GM10847 (cell line): ENCODE measurements around the gene SLC46A3.

Experiments
- POLR2A ChIP-seq: IDR thresholded peaks from 2 replicates; pipeline ENCODE4 v1.6.1; 2011; ENCODE audit not compliant: insufficient read length; ENCODE audit errors: extremely low read depth

SLC46A3 gene

GRCh38 chr13:28657784-28658538 is 60.8 kb downstream of the SLC46A3 start:
- TF ChIP-seq POLR2A, result no peak

GRCh38 chr13:28655561-28655960 is 63.2 kb downstream of the SLC46A3 start:
- no peak for TF ChIP-seq POLR2A

DNA sequence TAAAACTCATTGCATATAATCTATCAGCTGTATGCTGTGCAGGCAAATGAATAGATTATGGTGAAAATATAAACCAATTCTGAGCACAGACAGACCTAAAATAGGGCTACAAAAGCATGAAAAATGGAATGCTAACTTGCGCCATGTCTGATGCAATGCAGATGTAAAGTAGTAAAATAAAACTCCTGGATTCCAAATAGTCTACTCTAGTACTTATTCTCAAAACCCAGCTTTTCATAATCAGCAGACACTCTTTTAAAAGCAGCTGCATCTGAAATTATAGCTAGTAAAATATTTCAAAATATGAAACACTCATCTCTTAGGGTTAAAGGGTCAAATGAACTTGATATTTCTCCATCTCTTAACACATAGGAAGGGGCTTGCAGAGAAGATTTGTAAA is 64.5 kb downstream of the SLC46A3 start:
- no peak for TF ChIP-seq POLR2A

GRCh38 chr13:28653111-28653510 is 65.7 kb downstream of the SLC46A3 start:
- TF ChIP-seq POLR2A, result no peak

DNA sequence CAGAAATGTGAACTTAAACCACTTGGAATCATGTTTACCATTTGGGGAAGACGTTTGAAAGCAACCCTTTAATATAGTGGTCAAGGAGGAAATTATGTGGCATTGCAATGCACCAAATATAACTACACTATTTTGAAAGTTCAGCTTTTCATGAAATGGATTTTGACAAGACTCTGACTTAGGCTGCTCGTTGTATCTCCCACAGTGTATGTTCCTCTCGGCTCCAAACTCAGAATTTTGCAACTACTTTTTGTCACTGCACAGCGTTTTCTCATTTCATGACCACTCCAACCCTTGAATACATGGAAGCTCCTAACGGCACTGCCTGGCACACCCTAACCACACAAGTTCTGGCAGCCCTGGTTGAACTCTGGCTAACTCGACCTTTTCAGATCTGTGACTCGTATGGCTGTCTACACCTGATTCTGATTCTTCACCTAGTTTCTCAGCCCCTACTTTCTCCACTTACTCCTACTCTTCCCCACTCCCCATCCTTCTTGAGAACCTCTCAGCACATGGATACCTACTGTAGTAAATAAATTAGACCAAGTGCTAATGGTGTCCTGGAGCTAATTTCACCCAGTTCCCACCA is 66.9 kb downstream of the SLC46A3 start:
- no peak for TF ChIP-seq POLR2A

- TF ChIP-seq POLR2A, result no peak
Measured at GRCh38 chr13:28650284-28650683, 68.5 kb downstream of the SLC46A3 start.
